T47D (cell line): Measurements from ENCODE around the gene DUSP18.
"Not testable (repeated sequence)": the region's sequence is repeated elsewhere in the genome, so short reads cannot be mapped to it uniquely, and the experiment has no call there.

Source experiments
- DNase-seq, 2 experiments: peaks; one replicate each; pipeline versions ENCODE4 v3.0.0 to v3.0.0-alpha.2; 2011 to 2012; ENCODE audit warnings: low read depth in 1 of 2, low spot score in 1 of 2
- JUND ChIP-seq: IDR thresholded peaks from 2 replicates; pipeline ENCODE4 v1.6.1; 2012; ENCODE audit warnings: low read depth
- in situ Hi-C: cut with HindIII; loops from 2 replicates; pipeline ENCODE4 v1.10.0; 2016; ENCODE audit warnings: low sequenced_read_pairs, low pct_unique_long_range_greater_than_20kb

Gene DUSP18

GRCh38 chr22:30694640-30695350 is 27.1 kb upstream of the DUSP18 start, which contains the start of gene OSBP2:
Gene OSBP2, plus strand, starts transcription at chr22:30694874. Its CDS starts 36 bp downstream, at chr22:30694910.
- in situ Hi-C loops, result no loop called here
- TF ChIP-seq JUND, result no peak
- DNase-seq, result peak; percentile 37 to 44

DNA sequence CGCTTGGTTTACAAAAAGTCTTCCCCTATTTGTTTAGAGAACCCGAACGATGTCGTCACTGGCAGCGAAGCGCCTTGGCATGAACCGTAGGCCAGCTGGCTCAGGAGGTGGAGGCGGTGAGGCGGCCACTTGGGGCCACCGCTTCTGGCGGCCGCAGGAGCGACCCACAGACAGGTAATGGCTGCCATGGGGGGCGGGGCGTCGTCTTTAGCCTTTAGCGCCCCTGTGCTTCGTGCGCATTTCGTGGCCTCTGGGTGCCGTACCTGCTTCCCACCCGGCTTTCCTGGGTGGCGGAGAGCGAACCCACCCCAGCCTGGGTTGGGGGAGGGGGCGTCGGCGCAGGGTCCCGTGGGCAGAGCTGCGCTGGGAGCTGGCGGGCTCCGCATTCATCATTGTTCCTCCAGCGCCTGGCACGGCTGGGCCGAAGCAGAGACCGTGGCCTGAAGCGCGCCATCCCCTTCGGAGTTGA is 26.5 kb upstream of the DUSP18 start:
- in situ Hi-C loops, result no loop called here
- no peak for TF ChIP-seq JUND
- DNase-seq, result peak; percentile 59 to 68

GRCh38 chr22:30691204-30691603 is 23.5 kb upstream of the DUSP18 start:
- in situ Hi-C loops, result no loop called here
- TF ChIP-seq JUND, result no peak
- no peak for DNase-seq

- DNase-seq, result no peak
- in situ Hi-C loops, result no loop called here
- TF ChIP-seq JUND, result no peak
These were observed 21.9 kb upstream of the DUSP18 start for GRCh38 chr22:30689622-30690021.

- no peak for DNase-seq
- in situ Hi-C loops, result no loop called here
- TF ChIP-seq JUND, result no peak
These were observed 19.7 kb upstream of the DUSP18 start for GRCh38 chr22:30687358-30687757.

DNA sequence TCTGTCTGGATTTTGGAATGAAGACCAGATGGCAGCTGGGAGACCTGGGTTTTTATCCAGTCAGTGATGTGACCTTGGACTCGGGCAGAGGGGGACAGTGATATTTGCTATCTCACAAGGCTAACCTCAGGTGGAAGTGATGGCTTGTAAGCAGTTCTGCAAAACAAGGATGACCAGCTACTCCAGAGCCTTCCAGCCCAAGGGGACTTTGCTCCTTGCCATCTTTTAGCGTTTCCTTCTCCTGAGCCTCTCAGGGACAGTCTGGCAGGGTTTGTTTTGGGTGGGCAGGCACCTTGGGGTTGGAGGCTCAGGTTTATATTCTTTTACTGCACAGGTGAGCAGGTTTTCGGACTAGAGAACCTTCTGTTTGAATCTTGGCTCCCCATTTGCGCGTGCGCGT is 17.5 kb upstream of the DUSP18 start:
- no peak for DNase-seq
- in situ Hi-C loops, result no loop called here
- TF ChIP-seq JUND, result no peak

GRCh38 chr22:30681831-30682230 is 14.2 kb upstream of the DUSP18 start:
- in situ Hi-C loops, result no loop called here
- no peak for TF ChIP-seq JUND
- no peak for DNase-seq

DNA sequence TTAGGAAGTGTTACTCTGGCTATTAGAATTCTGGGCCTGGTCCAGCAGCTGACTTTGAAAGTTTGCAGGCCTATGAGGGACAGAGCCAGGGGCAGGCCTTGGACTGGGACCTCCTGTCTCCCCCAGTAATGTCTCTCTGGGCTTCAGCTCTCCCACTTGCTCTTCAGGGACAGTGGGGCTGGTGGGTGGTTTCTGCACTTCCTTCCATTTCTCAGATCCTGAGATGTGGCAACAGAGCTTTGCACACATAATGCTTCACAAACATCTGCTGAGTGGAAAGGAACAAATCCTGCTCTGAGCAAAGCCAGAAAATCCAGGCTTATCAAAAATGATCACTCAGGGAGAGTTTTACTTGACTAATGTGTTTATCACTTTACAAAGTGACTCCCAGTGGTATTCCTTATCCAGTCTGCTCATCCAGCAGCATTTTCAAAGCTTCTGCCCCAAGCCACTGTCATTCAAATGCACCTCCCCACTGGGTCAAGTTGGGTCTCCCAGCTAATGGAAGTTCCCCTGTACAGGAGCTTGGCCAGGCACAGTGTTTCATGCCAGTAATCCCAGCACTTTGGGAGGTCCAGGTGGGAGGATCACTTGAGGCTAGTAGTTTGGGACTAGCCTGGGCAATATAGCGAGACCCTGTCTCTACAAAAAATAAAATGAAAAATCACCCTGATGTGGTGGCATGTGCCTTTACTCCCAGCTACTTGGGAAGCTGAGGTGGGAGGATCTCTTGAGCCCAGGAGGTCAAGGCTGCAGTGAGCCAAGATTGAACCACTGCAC is 13.5 kb upstream of the DUSP18 start:
- DNase-seq, result no peak
- in situ Hi-C loops, result no loop called here
- no peak for TF ChIP-seq JUND

GRCh38 chr22:30679895-30680690 is 12.4 kb upstream of the DUSP18 start:
- in situ Hi-C loops, DNase-seq: not testable (repeated sequence)

DNA sequence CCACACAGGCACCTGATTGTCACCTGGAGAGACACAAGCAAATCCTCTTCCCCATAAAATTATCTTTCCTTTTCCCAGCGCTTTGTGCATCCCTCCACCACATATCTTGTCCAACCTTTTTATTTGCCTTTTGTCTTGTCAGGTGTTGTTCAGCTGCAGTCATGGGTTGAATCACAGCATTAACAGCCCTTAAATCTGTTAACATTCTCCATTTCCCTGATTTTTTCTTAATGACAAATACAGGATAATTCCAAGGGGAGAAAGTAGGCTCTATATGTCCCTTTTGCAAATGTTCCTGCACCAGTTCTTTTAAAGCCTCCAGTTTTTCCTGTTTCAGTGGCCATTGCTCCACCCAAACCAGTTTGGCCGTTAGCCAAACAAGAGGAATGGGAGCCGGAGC is 8.9 kb upstream of the DUSP18 start:
- DNase-seq, in situ Hi-C loops: not testable (repeated sequence)

- DNase-seq, result no peak
- in situ Hi-C loops, result no loop called here
- TF ChIP-seq JUND, result no peak
These were observed 7.8 kb upstream of the DUSP18 start for GRCh38 chr22:30675436-30675835.

DNA sequence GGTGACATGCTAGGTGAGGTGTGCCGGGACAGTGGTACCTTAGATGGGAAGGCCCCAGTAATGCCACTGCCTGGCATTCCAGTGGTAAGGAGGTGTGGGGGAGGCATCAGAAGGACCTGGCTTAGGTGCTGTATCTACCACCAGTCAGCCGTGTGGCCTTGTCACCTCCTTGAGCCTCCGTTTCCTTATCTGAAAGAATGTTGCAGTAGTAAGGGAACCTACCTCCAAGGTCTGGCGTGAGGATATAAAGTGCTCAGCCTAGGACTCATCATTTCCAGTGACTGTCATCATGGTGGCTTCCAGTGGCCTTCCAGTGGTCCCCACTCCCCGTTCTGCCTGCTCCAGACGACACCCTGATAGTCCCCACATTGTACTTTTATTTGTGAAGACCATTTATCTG is 6.8 kb upstream of the DUSP18 start:
- no peak for TF ChIP-seq JUND
- in situ Hi-C loops, result no loop called here
- no peak for DNase-seq

GRCh38 chr22:30673136-30673535 is 5.5 kb upstream of the DUSP18 start:
- no peak for DNase-seq
- in situ Hi-C loops, result no loop called here
- no peak for TF ChIP-seq JUND
